MM.1S (cell line): ENCODE results near the gene DPP9.
"Not testable (repeated sequence)": the region's sequence is repeated elsewhere in the genome, so short reads cannot be mapped to it uniquely, and the experiment has no call there.

Experiments
- DNase-seq: peaks from one replicate; pipeline ENCODE4 v3.0.0-alpha.2; 2015
- H2AFZ ChIP-seq: fragments of 300-600 bp; sonication (generic); 2 replicates; pipeline ENCODE4 v1.6.0; 2016; ENCODE audit warnings: antibody characterized with exemption, low read length
- H3F3A ChIP-seq: fragments of 300-600 bp; sonication (generic); 2 replicates; pipeline ENCODE4 v1.6.1; 2016; ENCODE audit warnings: mild to moderate bottlenecking, antibody characterized with exemption, low read length, moderate library complexity, mixed read lengths; ENCODE audit not compliant: insufficient read depth
- H3K27ac ChIP-seq: fragments of 300-600 bp; sonication (generic); 2 replicates; pipeline ENCODE4 v1.5.1; 2016; ENCODE audit warnings: mild to moderate bottlenecking, low read length
- H3K27me3 ChIP-seq: fragments of 300-600 bp; sonication (generic); replicated peaks from 2 replicates; pipeline ENCODE4 v1.6.0; 2016; ENCODE audit warnings: low read length; ENCODE audit not compliant: insufficient read depth
- H3K36me3 ChIP-seq: fragments of 300-600 bp; sonication (generic); replicated peaks from 2 replicates; pipeline ENCODE4 v1.6.1; 2016; ENCODE audit warnings: mild to moderate bottlenecking, low read length, mixed read lengths; ENCODE audit not compliant: insufficient read depth
- H3K4me1 ChIP-seq: fragments of 300-600 bp; sonication (generic); 2 replicates; pipeline ENCODE4 v1.6.1; 2016; ENCODE audit warnings: low read length, mixed read lengths
- H3K4me2 ChIP-seq: fragments of 300-600 bp; sonication (generic); 2 replicates; pipeline ENCODE4 v1.6.0; 2016; ENCODE audit warnings: low read depth, low read length
- H3K4me3 ChIP-seq: fragments of 300-600 bp; sonication (generic); 2 replicates; pipeline ENCODE4 v1.5.1; 2016; ENCODE audit warnings: low read length, mixed read lengths
- H3K79me2 ChIP-seq: fragments of 300-600 bp; sonication (generic); 2 replicates; pipeline ENCODE4 v1.6.1; 2016; ENCODE audit warnings: mixed run types, low read length, mixed read lengths
- H3K9ac ChIP-seq: fragments of 300-600 bp; sonication (generic); 2 replicates; pipeline ENCODE4 v1.6.1; 2016; ENCODE audit warnings: low read length, mixed read lengths
- H3K9me2 ChIP-seq: fragments of 300-600 bp; sonication (generic); replicated peaks from 2 replicates; pipeline ENCODE4 v1.6.1; 2016; ENCODE audit warnings: mild to moderate bottlenecking, low read length, mixed read lengths; ENCODE audit not compliant: insufficient read depth
- H3K9me3 ChIP-seq: fragments of 300-600 bp; sonication (generic); replicated peaks from 2 replicates; pipeline ENCODE4 v1.6.1; 2016; ENCODE audit warnings: mild to moderate bottlenecking, low read length, mixed read lengths; ENCODE audit not compliant: insufficient read depth
- H4K20me1 ChIP-seq: fragments of 300-600 bp; sonication (generic); 2 replicates; pipeline ENCODE4 v1.6.1; 2016; ENCODE audit warnings: mild to moderate bottlenecking, low read length, moderate library complexity, mixed read lengths; ENCODE audit not compliant: insufficient read depth
- EZH2 ChIP-seq: fragments of 300-600 bp; sonication (generic); optimal IDR thresholded peaks from 2 replicates; pipeline ENCODE3; 2017; ENCODE audit warnings: low read depth, mild to moderate bottlenecking, antibody characterized with exemption, low read length, mixed read lengths
- EZH2phosphoT487 ChIP-seq: fragments of 300-600 bp; sonication (generic); IDR thresholded peaks from 2 replicates; pipeline ENCODE4 v1.6.1; 2018; ENCODE audit warnings: antibody characterized with exemption, low read length
- TF ChIP-seq, protein P1 (sequence below): fragments of 300-600 bp; sonication (generic); IDR thresholded peaks from 2 replicates; pipeline ENCODE4 v1.5.1; 2016; ENCODE audit warnings: antibody characterized with exemption, low read length, mixed read lengths

Gene DPP9

GRCh38 chr19:4748185-4748584 is 24.5 kb upstream of the DPP9 start:
- Histone ChIP-seq H3F3A (no peaks in the 10 kb centered on the region), H3K4me2 (no peak overlapping the region; the same call in 1 of the 2 replicates), H3K9me2 (no peaks in the 10 kb centered on the region), H3K27me3 (peaks cover 79% of the 10 kb centered on the region), H3K36me3 (no peaks in the 10 kb centered on the region), H2AFZ (no peak overlapping the region), H3K27ac (no peak overlapping the region), H4K20me1 (no peaks in the 10 kb centered on the region), H3K4me1 (no peaks in the 10 kb centered on the region), H3K9ac (no peak overlapping the region), H3K79me2 (no peaks in the 10 kb centered on the region), H3K4me3 (no peak overlapping the region), H3K9me3 (no peaks in the 10 kb centered on the region)
- no peak for DNase-seq
- no peak for TF ChIP-seq EZH2phosphoT487
- no peak for TF ChIP-seq EZH2
- TF ChIP-seq, protein P1, sequence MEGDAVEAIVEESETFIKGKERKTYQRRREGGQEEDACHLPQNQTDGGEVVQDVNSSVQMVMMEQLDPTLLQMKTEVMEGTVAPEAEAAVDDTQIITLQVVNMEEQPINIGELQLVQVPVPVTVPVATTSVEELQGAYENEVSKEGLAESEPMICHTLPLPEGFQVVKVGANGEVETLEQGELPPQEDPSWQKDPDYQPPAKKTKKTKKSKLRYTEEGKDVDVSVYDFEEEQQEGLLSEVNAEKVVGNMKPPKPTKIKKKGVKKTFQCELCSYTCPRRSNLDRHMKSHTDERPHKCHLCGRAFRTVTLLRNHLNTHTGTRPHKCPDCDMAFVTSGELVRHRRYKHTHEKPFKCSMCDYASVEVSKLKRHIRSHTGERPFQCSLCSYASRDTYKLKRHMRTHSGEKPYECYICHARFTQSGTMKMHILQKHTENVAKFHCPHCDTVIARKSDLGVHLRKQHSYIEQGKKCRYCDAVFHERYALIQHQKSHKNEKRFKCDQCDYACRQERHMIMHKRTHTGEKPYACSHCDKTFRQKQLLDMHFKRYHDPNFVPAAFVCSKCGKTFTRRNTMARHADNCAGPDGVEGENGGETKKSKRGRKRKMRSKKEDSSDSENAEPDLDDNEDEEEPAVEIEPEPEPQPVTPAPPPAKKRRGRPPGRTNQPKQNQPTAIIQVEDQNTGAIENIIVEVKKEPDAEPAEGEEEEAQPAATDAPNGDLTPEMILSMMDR: no peak

- no peak overlapping the region for H3K9ac ChIP-seq
- no peaks in the 10 kb centered on the region for H4K20me1 ChIP-seq
- H3K4me2 ChIP-seq: no peak overlapping the region
Observed at GRCh38 chr19:4745986-4746385, 22.3 kb upstream of the DPP9 start.

DNA sequence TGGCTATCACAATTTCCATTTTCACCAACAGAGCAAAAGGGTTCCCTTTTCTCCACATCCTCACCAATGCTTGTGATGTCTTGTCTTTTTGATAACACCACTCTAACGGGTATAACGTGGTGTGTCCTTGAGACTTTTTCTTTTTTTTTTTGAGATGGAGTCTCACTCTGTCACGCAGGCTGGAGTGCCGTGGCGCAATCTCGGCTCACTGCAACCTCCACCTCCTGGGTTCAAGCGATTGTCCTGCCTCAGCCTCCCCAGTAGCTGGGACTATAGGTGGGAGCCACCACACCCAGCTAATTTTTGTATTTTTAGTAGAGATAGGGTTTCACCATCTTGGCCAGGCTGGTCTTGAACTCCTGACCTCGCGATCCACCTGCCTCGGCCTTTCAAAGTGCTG is 21.5 kb upstream of the DPP9 start:
- not testable (repeated sequence) for H3K4me3 ChIP-seq, H3F3A ChIP-seq, DNase-seq, H3K79me2 ChIP-seq, H2AFZ ChIP-seq, H3K27ac ChIP-seq, H3K9ac ChIP-seq, H3K9me2 ChIP-seq, H3K9me3 ChIP-seq, H3K4me2 ChIP-seq, H3K36me3 ChIP-seq, H3K4me1 ChIP-seq, H4K20me1 ChIP-seq
- H3K27me3 ChIP-seq: peaks cover 86% of the 10 kb centered on the region

More at GRCh38 chr19:4745986-4746385, 22.3 kb upstream of the DPP9 start:
- DNase-seq: no peak
- H3K4me1 ChIP-seq: no peaks in the 10 kb centered on the region
- no peak overlapping the region for H3K4me3 ChIP-seq
- no peaks in the 10 kb centered on the region for H3K9me3 ChIP-seq
- H3K79me2 ChIP-seq: no peaks in the 10 kb centered on the region
- H2AFZ ChIP-seq: no peak overlapping the region
- no peak overlapping the region for H3K27ac ChIP-seq
- H3K9me2 ChIP-seq: no peaks in the 10 kb centered on the region
- H3F3A ChIP-seq: no peaks in the 10 kb centered on the region
- peaks cover 81% of the 10 kb centered on the region for H3K27me3 ChIP-seq
- no peaks in the 10 kb centered on the region for H3K36me3 ChIP-seq
- TF ChIP-seq, protein P1: no peak
- TF ChIP-seq EZH2phosphoT487 (no peak), EZH2 (no peak)

DNA sequence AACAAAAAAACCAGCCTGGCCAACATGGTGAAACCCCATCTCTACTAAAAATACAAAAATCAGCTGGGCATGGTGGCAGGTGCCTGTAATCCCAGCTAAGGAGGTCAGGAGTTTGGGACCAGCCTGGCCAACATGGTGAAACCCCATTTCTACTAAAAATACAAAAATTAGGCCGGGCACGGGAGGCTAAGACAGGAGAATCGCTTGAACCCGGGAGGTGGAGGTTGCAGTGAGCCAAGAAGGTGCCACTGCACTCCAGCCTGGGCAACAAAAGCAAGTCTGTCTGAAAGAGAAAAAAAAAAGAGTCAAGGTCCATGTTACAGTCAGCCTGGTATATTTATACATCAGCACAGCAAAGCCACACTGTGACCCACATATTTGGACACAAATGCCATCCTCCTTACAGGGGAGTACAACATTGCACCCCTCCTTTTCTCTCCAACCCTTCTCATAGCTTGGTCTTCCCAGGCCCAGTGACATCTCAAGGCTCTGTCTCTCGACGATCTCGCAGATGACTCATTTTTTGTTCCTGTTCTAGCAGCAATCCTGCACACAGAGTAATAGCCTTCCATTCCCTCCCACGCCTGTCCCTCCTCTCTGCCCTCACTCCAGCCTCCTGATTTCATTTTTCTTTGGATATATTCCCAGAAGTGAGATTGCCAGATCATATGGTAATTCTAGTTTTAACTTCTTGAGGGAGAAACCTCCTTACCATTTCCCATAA is 21.0 kb upstream of the DPP9 start:
- no peak overlapping the region for H3K27ac ChIP-seq

More for the DNA sequence above, 21.0 kb upstream of the DPP9 start:
- H3K4me2 ChIP-seq: no peak overlapping the region
- no peak for TF ChIP-seq EZH2phosphoT487
- TF ChIP-seq, protein P1: no peak
- no peak for TF ChIP-seq EZH2
- H3K4me3 ChIP-seq: no peak overlapping the region
- no peaks in the 10 kb centered on the region for H3F3A ChIP-seq
- no peaks in the 10 kb centered on the region for H3K4me1 ChIP-seq
- peaks cover 86% of the 10 kb centered on the region for H3K27me3 ChIP-seq
- no peaks in the 10 kb centered on the region for H3K79me2 ChIP-seq
- no peaks in the 10 kb centered on the region for H3K9me3 ChIP-seq
- H4K20me1 ChIP-seq: no peaks in the 10 kb centered on the region
- H3K36me3 ChIP-seq: no peaks in the 10 kb centered on the region
- no peak overlapping the region for H2AFZ ChIP-seq
- DNase-seq: no peak
- no peaks in the 10 kb centered on the region for H3K9me2 ChIP-seq
- no peak overlapping the region for H3K9ac ChIP-seq
